HepG2 (cell line): ENCODE data around the gene STXBP4.

Experiments used
- EP300 ChIP-seq, 3 experiments: sonication (generic) in 1 of 3; formaldehyde crosslinking in 1 of 3; IDR thresholded peaks; 2 replicates each; pipeline versions ENCODE4 v1.5.1 to v1.6.1; 2011 to 2020; ENCODE audit warnings: low read depth in 2 of 3, low read length in 2 of 3, borderline replicate concordance in 1 of 3, improper control_type of control experiment in 1 of 3, mild to moderate bottlenecking in 1 of 3, missing genetic modification reagents in 1 of 3, moderate library complexity in 1 of 3
- ZFX ChIP-seq: sonication (generic); formaldehyde crosslinking; IDR thresholded peaks from 2 replicates; pipeline ENCODE4 v1.4.0; 2020; ENCODE audit warnings: mild to moderate bottlenecking, low read depth, missing genetic modification reagents, moderate library complexity
- ZNF264 ChIP-seq: sonication (generic); formaldehyde crosslinking; IDR thresholded peaks from 2 replicates; pipeline ENCODE4 v1.4.0; 2020; ENCODE audit warnings: missing genetic modification reagents
- ZNF382 ChIP-seq: sonication (generic); formaldehyde crosslinking; IDR thresholded peaks from 2 replicates; pipeline ENCODE4 v1.5.0; 2020; ENCODE audit warnings: missing genetic modification reagents, mild to moderate bottlenecking, borderline replicate concordance
- TF ChIP-seq, protein P1 (sequence below): sonication (generic); formaldehyde crosslinking; IDR thresholded peaks from 2 replicates; pipeline ENCODE4 v1.4.0; 2020; ENCODE audit warnings: missing genetic modification reagents
- TF ChIP-seq, protein P2 (sequence below): IDR thresholded peaks from 2 replicates; pipeline ENCODE4 v1.6.1; 2016; ENCODE audit warnings: low read depth, missing genetic modification reagents, missing compliant biosample characterization

DNA sequence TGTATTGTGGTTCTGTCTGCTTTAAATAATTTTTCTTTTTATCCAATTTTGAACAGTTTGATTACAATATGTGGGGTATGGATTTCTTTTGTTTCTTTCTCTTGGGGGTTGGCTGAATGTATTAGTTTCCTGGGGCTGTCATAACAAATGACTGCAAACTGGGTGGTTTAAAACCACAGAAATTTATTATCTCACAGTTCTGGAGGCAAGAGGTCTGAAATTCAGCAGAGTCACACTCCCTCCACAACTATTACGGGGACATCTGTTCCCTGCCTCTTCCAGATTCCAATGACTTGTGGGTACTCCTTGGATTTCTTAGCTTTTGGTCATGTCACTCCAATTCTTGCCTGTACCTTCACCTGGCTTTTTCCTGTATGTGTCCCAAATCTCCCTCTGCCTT is 23.8 kb upstream of the STXBP4 start:
- TF ChIP-seq ZNF382 (CRISPR knock-in tag): no peak
- no peak for TF ChIP-seq EP300 (IDR thresholded peaks at IDR 0.05; ENCODE audit: low read depth in 2 of 2, low read length in 2 of 2)
- TF ChIP-seq EP300 (CRISPR knock-in tag; IDR thresholded peaks at IDR 0.05; ENCODE audit: borderline replicate concordance): no peak
- TF ChIP-seq ZFX (CRISPR knock-in tag): no peak
- TF ChIP-seq, protein P1, sequence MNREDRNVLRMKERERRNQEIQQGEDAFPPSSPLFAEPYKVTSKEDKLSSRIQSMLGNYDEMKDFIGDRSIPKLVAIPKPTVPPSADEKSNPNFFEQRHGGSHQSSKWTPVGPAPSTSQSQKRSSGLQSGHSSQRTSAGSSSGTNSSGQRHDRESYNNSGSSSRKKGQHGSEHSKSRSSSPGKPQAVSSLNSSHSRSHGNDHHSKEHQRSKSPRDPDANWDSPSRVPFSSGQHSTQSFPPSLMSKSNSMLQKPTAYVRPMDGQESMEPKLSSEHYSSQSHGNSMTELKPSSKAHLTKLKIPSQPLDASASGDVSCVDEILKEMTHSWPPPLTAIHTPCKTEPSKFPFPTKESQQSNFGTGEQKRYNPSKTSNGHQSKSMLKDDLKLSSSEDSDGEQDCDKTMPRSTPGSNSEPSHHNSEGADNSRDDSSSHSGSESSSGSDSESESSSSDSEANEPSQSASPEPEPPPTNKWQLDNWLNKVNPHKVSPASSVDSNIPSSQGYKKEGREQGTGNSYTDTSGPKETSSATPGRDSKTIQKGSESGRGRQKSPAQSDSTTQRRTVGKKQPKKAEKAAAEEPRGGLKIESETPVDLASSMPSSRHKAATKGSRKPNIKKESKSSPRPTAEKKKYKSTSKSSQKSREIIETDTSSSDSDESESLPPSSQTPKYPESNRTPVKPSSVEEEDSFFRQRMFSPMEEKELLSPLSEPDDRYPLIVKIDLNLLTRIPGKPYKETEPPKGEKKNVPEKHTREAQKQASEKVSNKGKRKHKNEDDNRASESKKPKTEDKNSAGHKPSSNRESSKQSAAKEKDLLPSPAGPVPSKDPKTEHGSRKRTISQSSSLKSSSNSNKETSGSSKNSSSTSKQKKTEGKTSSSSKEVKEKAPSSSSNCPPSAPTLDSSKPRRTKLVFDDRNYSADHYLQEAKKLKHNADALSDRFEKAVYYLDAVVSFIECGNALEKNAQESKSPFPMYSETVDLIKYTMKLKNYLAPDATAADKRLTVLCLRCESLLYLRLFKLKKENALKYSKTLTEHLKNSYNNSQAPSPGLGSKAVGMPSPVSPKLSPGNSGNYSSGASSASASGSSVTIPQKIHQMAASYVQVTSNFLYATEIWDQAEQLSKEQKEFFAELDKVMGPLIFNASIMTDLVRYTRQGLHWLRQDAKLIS: no peak
- no peak for TF ChIP-seq ZNF264 (CRISPR knock-in tag)
- TF ChIP-seq, protein P2, sequence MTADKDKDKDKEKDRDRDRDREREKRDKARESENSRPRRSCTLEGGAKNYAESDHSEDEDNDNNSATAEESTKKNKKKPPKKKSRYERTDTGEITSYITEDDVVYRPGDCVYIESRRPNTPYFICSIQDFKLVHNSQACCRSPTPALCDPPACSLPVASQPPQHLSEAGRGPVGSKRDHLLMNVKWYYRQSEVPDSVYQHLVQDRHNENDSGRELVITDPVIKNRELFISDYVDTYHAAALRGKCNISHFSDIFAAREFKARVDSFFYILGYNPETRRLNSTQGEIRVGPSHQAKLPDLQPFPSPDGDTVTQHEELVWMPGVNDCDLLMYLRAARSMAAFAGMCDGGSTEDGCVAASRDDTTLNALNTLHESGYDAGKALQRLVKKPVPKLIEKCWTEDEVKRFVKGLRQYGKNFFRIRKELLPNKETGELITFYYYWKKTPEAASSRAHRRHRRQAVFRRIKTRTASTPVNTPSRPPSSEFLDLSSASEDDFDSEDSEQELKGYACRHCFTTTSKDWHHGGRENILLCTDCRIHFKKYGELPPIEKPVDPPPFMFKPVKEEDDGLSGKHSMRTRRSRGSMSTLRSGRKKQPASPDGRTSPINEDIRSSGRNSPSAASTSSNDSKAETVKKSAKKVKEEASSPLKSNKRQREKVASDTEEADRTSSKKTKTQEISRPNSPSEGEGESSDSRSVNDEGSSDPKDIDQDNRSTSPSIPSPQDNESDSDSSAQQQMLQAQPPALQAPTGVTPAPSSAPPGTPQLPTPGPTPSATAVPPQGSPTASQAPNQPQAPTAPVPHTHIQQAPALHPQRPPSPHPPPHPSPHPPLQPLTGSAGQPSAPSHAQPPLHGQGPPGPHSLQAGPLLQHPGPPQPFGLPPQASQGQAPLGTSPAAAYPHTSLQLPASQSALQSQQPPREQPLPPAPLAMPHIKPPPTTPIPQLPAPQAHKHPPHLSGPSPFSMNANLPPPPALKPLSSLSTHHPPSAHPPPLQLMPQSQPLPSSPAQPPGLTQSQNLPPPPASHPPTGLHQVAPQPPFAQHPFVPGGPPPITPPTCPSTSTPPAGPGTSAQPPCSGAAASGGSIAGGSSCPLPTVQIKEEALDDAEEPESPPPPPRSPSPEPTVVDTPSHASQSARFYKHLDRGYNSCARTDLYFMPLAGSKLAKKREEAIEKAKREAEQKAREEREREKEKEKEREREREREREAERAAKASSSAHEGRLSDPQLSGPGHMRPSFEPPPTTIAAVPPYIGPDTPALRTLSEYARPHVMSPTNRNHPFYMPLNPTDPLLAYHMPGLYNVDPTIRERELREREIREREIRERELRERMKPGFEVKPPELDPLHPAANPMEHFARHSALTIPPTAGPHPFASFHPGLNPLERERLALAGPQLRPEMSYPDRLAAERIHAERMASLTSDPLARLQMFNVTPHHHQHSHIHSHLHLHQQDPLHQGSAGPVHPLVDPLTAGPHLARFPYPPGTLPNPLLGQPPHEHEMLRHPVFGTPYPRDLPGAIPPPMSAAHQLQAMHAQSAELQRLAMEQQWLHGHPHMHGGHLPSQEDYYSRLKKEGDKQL (CRISPR knock-in tag): no peak
